Amniotic epithelial cell (primary cell): ENCODE measurements around the gene ZNF423.

Source experiments
- DNase-seq: peaks from one replicate; pipeline ENCODE4 v3.0.0-alpha.2; 2010; ENCODE audit warnings: low read depth

Gene ZNF423

DNA sequence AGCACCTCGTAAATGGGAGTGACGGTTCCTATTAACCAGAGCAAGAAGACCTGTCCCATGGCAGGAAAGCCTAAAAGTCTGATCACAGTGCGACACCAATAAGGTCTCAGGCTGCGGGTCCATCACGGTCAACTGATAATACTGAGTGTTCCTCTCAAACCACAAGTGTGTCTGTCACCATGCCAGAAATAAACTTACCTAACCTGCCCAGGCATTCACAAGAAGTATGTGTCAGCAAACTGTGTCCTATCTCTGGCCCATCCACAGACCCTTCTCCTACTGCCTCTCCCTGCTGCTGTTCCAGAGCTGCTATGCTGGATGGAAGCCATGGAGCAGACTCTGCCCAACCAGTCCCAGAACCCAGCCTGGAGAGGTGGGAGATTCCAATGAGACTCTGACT lies 73.5 kb downstream of the ZNF423 start:
- no peak for DNase-seq

GRCh38 chr16:49781401-49781800 lies 74.5 kb downstream of the ZNF423 start:
- DNase-seq, result no peak

DNA sequence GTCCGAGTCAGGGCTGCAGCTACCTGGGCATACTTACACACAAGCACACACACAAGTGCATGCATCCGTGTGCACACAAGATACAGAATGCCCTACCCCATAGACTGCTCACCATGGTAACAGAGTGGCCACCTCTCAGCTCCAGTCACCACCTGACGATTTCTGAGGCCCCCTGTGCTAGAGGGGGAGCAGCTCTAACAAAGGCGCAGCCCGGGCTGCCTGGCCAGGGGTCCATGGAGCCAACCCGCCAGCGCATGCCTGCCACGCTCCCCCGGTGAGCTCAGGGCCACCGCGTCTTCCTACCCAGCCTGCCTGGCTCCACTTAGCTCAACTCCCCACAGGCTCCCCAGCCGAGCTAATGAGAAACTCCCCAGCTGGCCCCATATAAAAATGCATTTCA lies 75.5 kb downstream of the ZNF423 start:
- DNase-seq, result no peak

DNA sequence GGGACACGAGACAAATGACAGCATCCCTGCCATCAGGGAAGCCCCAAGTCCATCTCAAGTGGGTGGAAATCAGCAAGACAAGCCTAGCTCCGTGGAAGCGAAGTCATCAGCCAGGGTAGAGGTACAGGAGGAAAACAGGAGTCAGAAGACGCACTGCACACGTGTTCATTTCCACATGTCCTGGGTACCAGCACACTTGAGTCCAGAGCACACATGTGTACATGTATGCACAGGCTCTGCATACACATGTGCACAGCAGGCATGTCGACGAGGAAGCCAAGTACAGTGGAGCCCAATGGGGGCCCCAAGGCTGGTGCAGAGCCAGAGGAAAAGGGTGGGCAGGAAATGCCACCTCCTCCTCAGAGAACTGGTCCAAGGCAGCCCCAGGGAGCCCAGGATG lies 75.9 kb downstream of the ZNF423 start:
- DNase-seq, result no peak

GRCh38 chr16:49778202-49778930 lies 77.5 kb downstream of the ZNF423 start:
- DNase-seq, result no peak

GRCh38 chr16:49776734-49777133 lies 79.2 kb downstream of the ZNF423 start:
- no peak for DNase-seq

GRCh38 chr16:49776085-49776595 lies 79.8 kb downstream of the ZNF423 start:
- no peak for DNase-seq

- DNase-seq, result no peak
Measured at GRCh38 chr16:49775581-49775980, 80.3 kb downstream of the ZNF423 start.

DNA sequence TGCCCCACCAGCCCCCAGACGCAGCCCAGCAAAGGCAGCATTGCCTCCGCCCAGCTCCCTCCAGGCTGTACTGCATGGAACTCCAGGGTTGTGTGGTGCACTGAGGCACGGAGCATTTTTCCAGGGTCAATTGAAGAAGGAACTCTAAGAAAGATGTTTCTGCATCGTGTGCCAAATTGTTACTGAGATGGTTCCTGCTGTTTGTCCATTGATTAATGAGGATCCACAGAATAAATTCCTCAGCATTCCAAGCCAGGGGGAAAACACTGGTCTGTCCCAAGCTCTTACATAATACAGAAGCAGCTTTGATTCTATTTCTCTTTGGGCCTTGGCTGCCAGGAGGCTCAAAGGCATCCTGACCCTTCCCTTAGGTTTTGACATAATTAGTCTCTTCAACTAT lies 80.9 kb downstream of the ZNF423 start:
- no peak for DNase-seq

- no peak for DNase-seq
Measured at GRCh38 chr16:49773534-49774475, 82.1 kb downstream of the ZNF423 start.

- no peak for DNase-seq
Measured at GRCh38 chr16:49767998-49768397, 87.9 kb downstream of the ZNF423 start.

DNA sequence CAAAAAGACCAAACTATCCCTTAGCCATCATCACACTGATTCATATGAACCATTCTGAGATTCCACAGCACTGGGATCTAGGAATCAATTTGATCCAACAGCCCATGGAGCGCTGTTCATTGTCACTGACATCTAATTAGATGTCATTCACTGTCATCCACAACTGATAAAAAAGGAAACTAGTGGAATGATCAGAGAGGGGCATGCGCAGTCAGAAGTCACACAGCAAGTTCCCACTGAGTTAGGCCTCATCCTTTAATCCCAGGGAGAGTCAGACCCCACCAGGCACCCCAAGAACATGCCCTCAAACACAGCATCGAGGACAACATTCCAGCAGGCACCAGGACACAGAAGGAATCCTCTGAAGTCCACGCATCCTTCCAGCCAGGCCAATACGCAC lies 88.5 kb downstream of the ZNF423 start:
- no peak for DNase-seq

GRCh38 chr16:49766225-49766624 lies 89.7 kb downstream of the ZNF423 start:
- DNase-seq, result no peak

- no peak for DNase-seq
Measured at GRCh38 chr16:49763826-49764225, 92.1 kb downstream of the ZNF423 start.

- no peak for DNase-seq
Measured at GRCh38 chr16:49760815-49761214, 95.1 kb downstream of the ZNF423 start.

DNA sequence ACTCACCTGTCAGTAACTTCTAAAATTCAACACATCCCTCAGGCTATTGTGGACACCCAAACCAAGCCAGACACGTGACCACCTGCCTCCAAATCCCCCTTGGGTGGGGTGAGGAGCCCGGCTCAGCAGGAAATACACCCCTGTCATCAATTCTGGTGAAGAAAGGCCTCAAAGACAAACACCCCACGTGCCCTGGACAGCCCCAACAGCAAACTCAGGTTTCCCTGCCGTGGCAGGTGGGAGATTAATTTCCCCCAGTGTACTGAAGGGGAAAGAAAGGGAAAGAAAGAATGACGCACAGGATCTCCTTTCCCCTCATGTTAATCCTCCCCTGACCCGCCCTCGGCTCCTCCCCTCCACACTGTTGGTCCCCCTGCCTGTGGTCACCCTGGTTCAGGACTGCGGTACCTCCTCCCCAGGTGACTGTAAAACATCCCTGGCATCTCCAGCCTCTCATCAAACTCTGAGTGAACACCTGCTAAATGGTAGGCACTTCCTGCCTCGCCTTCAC lies 98.3 kb downstream of the ZNF423 start:
- no peak for DNase-seq

- no peak for DNase-seq
Measured at GRCh38 chr16:49756775-49757558, 98.9 kb downstream of the ZNF423 start.

DNA sequence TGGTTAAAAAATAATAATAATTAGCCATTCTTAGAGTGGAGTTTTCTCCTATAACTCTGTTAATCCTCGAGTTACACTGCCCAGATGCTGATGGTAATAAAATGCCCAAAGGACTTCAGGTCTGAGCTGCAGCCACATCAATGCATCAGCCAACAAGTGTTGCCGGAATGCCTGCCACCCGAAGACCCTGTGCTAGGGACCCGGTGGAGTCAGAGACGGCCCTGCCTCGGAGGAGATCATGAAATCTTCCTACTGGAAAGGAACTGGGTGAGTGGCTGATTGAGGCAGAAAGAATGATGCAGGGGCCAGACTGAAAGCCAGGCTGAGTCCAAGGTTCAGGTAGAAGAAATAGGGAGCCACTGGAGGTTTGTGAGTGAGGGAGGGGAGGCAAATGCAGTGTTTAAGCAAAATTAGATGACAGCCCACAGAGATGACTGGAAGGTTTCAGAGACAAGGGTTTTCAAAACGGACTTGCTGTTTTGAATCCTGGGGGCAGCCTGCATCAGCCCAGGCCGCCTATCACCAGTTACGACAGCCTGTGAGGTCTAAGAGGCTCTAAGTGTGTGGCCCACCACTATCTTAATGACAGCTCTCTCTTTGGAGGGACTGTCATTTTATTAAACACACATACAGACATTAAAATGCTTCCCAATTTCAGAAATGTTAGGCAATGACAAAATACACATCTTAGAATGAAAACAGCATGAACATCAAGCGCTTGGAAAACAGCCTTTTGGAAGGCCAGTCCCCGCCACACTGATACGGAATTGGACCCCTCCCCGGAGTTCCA lies 100.0 kb downstream of the ZNF423 start:
- no peak for DNase-seq

DNA sequence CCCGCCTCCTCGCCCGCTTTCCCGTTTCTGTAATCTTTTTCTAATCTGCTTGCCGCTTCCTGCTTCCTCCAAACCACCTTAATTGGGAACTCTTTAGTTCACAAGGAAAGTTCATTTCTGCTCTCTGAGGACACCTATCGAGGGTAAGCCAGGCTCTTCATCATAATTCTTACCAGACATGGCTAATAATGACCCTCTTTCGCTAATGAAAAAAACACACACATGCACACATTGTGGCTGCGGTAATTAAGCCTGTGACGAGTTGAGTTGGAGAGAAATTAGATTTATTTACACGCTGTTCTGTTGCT lies 100.6 kb downstream of the ZNF423 start:
- no peak for DNase-seq

GRCh38 chr16:49754495-49755312 lies 101.2 kb downstream of the ZNF423 start:
- DNase-seq, result no peak
